DMS53 treated with DMSO at 0.1 percent for 48 hours (cell line): ENCODE data around the gene KRTAP10-10.
"Not testable (repeated sequence)": the region's sequence is repeated elsewhere in the genome, so short reads cannot be mapped to it uniquely, and the experiment has no call there.

ENCODE experiments used
- DNase-seq: peaks from one replicate; lab custom pipeline; 2025; ENCODE audit not compliant: unreplicated experiment; lab: John Stamatoyannopoulos, UW

The KRTAP10-10 gene

DNA sequence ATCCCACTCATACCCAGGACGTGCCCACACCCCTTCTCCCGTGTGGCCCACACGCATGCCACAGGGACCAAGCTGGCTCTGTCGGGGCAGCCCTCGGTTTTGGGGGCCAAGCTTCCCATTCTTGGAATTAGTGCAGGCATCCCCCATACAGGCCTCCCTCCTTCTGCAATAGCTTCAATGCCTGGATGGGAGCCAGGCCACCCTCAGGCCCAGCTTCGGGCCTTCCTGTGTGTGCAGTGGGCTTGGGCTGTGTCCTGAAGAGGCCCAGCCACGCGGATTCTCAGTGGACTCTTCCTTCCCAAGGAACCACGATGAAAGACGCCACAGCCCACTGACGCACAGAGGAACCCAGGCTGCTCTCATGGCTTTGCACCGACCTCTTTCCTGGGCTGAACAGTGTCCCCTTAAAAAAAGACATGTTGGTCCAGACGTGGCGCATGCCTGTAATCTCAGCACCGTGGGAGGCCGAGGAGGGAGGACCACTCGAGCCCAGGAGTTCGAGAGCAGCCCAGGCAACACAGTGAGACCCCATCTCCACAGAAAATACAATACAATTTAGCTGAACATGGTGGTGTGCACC, 12.5 kb downstream of the KRTAP10-10 start:
- DNase-seq: no peak

- DNase-seq: no peak
These were observed 13.3 kb downstream of the KRTAP10-10 start for GRCh38 chr21:44650265-44650972.

GRCh38 chr21:44650973-44651675, 14.0 kb downstream of the KRTAP10-10 start:
- DNase-seq: no peak

DNA sequence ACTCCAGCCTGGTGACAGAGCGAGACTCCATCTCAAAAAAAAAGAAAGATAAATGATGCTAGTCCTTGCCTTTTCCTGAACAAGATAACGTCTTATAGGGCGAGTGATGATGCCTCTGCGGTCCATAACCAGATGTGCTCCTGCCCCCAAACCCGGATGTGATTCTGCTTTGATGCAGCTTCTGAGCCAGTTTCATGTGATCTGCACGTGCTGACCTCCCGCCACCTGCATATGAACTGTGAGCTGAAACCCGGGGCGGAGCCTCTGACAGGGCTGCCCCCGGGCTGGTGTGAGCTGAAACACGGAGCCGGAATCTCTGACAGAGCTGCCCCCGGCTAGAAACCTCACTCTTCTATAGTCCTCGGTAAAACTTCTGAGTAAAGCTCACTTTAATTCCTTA, 16.0 kb downstream of the KRTAP10-10 start:
- no peak for DNase-seq

DNA sequence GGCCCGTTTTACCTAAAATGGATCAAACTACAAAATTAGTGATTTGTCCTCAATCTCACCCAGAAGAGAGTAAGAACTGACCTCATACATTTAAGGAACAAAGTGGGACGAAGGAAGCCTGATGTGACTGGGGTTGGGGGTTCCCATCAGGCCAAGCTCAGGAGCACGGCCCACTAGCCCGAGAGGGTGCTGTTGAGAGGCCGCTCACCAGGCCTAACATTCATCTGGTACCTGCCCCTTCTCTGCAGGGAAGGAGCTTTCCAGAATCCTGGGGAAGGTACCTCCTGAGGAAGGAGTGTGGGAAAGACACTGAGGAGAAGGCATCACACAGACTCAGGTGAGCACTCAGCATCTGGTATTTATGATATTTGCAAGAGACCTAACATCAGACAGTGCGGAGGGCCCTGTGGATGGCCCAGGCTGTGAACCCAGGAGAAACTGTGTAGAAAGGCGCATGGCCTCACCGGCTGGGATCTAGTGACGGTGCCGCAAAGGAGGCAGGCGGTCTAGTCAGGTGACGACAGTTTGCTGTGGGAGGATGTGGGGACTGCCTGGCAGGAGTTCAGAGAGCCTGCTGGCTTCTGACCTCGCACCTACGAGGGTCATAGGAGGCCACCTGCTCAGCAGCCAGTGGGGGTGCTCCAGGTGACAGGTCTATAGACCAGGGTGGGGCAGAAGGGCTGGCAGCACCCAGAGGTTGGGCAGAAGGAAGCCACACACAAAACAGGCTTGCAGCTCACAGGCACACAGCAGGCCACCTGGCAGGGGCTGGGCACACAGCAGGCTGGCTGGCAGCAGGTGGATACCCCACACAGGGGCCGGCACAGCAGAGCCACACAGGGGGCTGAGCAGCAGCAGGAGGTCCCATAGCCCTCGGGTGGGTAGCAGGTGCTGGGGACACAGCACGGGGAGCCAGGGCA, 16.8 kb downstream of the KRTAP10-10 start:
- no peak for DNase-seq

- DNase-seq: no peak
These were observed 17.5 kb downstream of the KRTAP10-10 start, which contains the start of gene KRTAP12-4 for GRCh38 chr21:44654576-44655175. KRTAP12-4 (minus strand) TSS chr21:44654659; CDS start chr21:44654614, 45 bp downstream.

GRCh38 chr21:44656868-44657267, 19.7 kb downstream of the KRTAP10-10 start:
- no peak for DNase-seq

DNA sequence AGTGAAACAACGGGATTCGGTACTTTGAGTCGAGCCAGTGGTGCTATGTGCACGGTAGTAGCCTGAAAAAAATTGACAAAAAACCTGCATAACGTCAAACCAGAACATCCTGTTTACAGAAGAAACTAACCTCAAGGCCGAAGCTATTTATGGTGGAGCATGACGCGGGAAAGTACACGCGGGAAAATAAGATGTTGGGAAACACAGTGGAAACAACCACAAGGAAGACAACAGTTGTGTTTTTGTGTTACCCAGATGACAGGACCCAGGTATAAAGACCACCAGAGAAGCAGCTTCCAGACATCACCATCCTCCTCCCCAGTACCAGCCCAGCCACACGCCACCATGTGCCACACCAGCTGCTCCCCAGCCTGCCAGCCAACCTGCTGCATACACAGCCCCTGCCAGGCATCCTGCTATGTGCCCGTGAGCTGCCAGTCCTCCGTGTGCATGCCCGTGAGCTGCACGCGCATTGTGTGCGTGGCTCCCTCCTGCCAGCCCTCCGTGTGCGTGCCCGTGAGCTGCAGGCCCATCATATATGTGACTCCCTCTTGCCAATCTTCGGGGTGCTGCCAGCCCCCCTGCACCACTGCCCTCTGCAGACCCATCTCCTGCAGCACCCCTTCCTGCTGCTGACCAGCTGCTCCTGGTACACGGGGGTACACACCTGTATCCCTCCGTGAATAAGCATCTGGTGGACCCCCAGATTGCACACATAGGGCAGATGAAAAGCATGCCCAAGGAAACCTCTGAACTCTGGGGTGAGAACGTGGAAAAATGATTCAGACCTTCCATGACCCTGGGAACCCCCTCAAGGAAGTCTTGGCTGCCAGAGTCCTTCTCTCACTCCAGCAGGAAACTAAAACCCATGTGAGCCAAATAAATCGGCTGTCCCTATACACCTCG, 20.7 kb downstream of the KRTAP10-10 start, which contains the start of gene KRTAP12-3:
TSS of gene KRTAP12-3 (plus strand) at position 298 of the 906 bp plus-strand sequence. CDS start at position 346, 48 bp downstream.
- no peak for DNase-seq

GRCh38 chr21:44658541-44658910, 21.4 kb downstream of the KRTAP10-10 start:
- DNase-seq: no peak

- DNase-seq: no peak
These were observed 21.9 kb downstream of the KRTAP10-10 start for GRCh38 chr21:44658913-44659595.

DNA sequence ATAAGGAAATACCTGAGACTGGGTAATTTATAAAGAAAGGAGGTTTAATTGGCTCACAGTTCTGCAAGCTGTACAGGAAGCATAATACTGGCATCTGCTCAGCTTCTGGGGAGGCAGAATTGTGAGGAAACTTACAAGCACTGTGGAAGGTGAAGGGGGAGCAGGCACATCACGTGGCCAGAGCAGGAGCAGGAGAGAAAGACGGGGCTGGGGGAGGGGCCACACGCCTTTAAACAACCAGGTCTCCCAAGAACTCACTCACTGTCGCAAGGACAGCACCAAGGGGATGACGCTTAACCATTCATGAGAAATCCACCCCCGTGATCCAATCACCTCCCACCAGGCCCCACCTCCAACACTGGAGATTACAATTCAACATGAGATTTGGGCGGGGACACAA, 24.4 kb downstream of the KRTAP10-10 start:
- DNase-seq: not testable (repeated sequence)

DNA sequence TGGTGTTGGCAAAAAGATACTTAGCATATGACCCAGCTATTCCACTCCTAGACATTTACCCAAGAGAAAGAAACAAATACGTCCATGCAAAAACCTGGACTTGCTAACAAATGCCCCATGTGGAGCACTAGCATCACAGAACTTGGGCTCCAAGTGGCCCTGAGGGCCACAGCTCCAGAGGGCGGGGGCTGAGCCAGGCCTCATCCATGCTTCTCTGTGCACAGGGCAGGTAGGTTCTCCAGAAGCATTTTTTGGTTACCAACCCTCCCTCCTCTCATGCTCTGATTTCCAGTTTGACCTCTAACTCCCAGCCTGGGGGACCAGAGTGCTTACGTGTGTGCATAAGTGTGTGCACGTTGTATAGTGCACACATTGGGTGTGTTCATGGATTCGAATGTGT, 27.5 kb downstream of the KRTAP10-10 start:
- DNase-seq: no peak

DNA sequence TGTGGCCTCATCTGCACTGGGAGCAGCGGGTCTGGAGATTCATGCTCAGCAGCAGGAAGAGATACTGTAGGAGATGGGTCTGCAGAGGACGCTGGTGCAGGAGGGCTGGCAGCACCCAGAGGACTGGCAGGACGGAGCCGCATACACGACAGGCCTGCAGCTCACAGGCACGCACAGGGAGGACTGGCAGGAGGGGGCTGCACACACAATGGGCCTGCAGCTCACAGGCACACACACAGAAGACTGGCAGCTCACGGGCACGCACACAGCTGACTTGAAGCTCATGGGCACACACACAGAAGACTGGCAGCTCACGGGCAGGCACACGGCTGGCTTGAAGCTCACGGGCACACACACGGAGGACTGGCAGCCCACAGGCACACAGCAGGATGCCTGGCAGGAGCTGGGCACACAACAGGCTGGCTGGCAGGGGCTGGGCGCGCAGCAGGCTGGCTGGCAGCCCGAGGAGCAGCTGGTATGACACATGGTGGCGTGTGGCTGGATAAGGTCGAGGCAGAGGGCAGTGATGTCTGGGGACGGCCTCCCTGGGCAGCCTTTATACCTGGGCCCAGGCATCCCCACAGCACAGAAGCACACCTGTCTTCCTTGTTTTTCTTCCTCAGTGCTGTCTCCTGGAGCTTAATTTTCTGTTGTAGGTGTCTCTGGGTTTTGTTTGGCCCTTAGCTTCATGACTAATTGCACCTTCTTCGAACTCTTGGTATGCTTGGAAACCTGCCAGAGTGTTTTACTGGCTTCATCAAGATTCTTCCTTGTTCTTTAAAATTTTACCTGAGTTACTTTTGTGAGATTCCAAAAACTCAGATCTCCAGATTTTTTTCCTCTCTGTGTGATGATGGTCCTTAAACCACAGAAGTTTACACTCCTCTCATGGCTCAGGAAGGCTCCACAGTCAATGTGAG, 29.5 kb downstream of the KRTAP10-10 start, which contains the start of gene KRTAP12-2:
TSS of gene KRTAP12-2 (minus strand) at position 527 of the 920 bp plus-strand sequence. CDS start at position 486, 41 bp downstream.
- DNase-seq: no peak

DNA sequence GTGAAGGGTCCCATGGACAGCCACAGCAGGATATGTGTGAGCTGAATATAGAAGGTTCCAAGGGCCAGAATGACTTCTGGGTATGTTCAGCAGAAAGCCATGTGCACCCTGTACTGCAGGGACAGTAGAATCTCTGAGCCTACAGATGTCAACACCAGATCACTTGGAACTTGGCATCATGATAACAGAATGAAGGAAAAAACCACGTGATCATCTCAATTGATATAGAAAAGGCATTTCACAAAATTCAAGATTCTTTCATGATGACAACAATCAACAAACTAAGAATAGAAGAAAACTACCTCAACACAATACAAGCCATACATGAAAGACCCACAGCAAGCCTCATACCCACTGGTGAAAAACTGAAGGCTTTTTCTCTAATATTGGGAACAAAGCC, 30.5 kb downstream of the KRTAP10-10 start:
- DNase-seq: no peak

GRCh38 chr21:44670642-44671432, 33.7 kb downstream of the KRTAP10-10 start:
- no peak for DNase-seq

GRCh38 chr21:44671911-44672310, 34.8 kb downstream of the KRTAP10-10 start:
- DNase-seq: no peak

DNA sequence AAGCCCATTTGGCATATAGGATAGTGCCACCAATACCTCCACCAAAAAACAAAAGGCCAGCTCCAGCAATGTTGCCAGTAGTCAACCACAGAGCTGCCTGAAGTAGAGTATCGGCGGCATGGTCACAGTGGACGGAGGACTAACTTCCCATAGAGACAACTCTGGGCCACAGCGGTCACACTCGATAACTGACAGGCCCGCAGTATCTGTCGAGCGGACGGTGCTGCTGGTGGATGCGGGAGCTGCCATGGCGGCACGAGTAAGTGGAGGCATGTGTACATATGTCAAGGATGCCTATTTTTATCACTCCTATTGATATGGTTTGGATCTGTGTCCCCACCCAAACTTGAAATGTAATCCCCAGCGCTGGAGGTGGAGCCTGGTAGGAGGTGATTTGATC, 40.7 kb downstream of the KRTAP10-10 start:
- DNase-seq: no peak
